ENCODE results near the gene ZNF83.
A peak's percentile ranks its signal among the peaks of the same experiment; 100 is the strongest.
"Not testable (repeated sequence)": the region's sequence is repeated elsewhere in the genome, so short reads cannot be mapped to it uniquely, and the experiment has no call there.

Gene ZNF83

DNA sequence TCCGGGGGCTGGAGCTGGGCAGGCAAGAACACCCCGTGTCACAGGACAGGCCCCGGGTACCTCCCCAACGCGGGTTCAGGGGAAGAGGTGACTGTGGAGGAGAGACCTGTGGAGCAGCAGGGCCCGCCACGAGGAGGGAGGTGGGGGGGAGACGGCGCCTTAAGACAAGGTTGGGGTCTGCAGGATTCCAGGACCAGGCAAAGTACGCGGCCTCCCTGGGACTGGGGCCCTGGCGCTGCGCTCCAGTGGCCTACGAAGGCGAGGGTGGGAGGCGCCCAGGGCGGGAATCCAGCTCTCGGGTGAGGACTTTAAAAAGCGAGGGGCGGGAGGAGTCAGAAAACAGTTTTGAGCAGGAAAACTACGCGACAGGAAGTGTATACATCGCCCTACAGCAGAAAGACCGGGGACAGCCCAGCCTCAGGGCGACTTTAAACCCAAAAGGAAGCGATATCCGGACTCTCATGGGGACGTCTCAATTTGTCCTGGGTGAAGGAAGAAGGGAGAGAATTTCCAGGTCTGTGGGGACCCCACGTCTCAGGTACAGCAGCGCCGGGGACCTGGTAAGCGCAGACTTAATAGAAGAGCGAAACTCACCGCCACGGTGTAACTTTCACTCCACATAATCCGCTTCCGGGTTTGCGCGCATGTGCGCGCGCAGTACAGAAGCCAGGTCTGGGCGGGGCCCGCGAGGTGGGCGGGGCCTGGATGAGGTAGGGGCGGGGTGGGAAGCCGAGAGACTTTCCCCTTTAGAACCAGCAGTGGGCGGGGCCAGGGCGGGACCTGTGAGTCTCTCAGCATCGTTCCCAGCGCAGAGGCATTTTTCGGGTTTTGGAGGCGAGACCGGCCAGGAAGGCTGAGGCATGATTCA, at the start of gene ZNF83:
ZNF83 (minus strand) TSS at position 638 of the 868 bp plus-strand sequence.
- Mint-ChIP-seq H3K27ac (peak within 1 kb of the TSS; percentile 98), H3K9me3 (peaks cover 11% of the 10 kb centered on the region), H3K4me3 (peak within 1 kb of the TSS; percentile 95), H3K36me3 (ENCODE audit: low read depth) (peaks cover 39% of the 10 kb centered on the region), H3K4me1 (peaks cover 48% of the 10 kb centered on the region), H3K27me3 (ENCODE audit: low read depth, poor library complexity) (peaks cover 4% of the 10 kb centered on the region)
- TF ChIP-seq, protein P1, sequence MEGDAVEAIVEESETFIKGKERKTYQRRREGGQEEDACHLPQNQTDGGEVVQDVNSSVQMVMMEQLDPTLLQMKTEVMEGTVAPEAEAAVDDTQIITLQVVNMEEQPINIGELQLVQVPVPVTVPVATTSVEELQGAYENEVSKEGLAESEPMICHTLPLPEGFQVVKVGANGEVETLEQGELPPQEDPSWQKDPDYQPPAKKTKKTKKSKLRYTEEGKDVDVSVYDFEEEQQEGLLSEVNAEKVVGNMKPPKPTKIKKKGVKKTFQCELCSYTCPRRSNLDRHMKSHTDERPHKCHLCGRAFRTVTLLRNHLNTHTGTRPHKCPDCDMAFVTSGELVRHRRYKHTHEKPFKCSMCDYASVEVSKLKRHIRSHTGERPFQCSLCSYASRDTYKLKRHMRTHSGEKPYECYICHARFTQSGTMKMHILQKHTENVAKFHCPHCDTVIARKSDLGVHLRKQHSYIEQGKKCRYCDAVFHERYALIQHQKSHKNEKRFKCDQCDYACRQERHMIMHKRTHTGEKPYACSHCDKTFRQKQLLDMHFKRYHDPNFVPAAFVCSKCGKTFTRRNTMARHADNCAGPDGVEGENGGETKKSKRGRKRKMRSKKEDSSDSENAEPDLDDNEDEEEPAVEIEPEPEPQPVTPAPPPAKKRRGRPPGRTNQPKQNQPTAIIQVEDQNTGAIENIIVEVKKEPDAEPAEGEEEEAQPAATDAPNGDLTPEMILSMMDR (IDR thresholded peaks at IDR 0.05) = no peak
- DNase-seq = peak; percentile 100

DNA sequence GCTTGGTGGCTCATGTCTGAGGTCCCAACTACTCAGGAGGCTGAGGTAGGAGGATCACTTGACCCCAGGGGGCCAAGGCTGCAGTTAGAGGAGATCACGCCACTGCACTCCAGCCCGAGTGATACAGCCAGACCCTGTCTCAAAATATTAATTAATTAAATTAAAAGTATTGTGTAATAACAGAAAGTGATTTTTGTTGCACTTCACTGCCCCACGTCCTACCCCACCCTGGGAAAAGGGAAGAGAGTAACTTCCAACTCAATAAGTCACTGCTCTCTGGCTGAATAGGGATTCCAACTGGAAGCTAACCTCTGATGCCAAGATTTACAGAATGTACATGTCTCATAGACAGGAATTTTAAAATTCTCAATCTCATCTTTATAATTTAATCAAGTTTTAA, 49.5 kb upstream of the ZNF83 start:
- Mint-ChIP-seq H3K9me3 (peaks cover 18% of the 10 kb centered on the region), H3K4me3 (no peak overlapping the region), H3K27me3 (ENCODE audit: low read depth, poor library complexity) (peaks cover 5% of the 10 kb centered on the region), H3K4me1 (peaks cover 55% of the 10 kb centered on the region), H3K27ac (no peak overlapping the region), H3K36me3 (ENCODE audit: low read depth) (peaks cover 35% of the 10 kb centered on the region)
- no peak for DNase-seq
- TF ChIP-seq, protein P1 (IDR thresholded peaks at IDR 0.05) = no peak

DNA sequence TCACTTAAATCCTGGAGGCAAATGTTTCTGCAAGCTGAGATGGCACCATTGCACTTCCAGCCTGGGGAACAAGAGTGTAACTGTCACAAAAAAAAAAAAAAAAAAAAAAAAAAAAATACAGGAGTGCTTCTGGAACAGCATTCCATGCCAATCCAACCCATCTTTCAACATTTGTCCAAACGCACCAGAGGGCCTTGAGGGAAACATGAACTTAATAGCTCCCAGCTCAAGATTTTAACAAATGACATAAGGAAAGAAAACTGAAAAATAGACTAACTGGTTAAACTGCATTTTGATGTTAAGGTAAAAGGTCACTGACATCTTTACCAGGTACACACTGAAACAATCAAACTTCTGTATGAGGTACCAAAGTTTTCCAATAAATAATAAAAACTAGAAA, 47.7 kb upstream of the ZNF83 start:
- H3K27me3 Mint-ChIP-seq (ENCODE audit: low read depth, poor library complexity) = peaks cover 5% of the 10 kb centered on the region
- peaks cover 36% of the 10 kb centered on the region for H3K4me1 Mint-ChIP-seq
- DNase-seq = no peak
- no peak overlapping the region for H3K27ac Mint-ChIP-seq
- TF ChIP-seq, protein P1 (IDR thresholded peaks at IDR 0.05) = no peak
- peaks cover 49% of the 10 kb centered on the region for H3K36me3 Mint-ChIP-seq (ENCODE audit: low read depth)
- peaks cover 20% of the 10 kb centered on the region for H3K9me3 Mint-ChIP-seq
- H3K4me3 Mint-ChIP-seq = no peak overlapping the region

DNA sequence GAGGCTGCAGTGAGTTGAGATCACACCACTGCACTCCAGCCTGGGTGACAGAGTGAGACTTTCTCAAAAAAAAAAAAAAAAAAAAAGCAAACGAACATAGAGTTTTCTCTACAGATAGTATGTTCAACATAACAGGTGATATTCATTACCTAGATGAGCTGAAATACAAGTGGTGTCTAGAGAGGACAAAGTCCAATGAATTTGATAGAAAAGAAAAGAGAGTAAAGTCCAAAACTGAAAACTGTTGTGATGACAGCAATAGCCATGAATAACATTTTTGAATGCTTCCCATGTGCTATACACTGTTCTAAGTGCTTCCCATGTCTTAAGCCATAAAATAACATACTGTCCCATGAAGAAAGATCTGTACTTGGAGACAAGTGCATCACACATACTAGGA, 43.1 kb upstream of the ZNF83 start:
- H3K36me3 Mint-ChIP-seq (ENCODE audit: low read depth) = peaks cover 74% of the 10 kb centered on the region
- not testable (repeated sequence) for DNase-seq; H3K27me3 Mint-ChIP-seq (ENCODE audit: low read depth, poor library complexity); H3K27ac Mint-ChIP-seq; H3K4me3 Mint-ChIP-seq
- H3K9me3 Mint-ChIP-seq = peaks cover 45% of the 10 kb centered on the region
- H3K4me1 Mint-ChIP-seq = peaks cover 11% of the 10 kb centered on the region

DNA sequence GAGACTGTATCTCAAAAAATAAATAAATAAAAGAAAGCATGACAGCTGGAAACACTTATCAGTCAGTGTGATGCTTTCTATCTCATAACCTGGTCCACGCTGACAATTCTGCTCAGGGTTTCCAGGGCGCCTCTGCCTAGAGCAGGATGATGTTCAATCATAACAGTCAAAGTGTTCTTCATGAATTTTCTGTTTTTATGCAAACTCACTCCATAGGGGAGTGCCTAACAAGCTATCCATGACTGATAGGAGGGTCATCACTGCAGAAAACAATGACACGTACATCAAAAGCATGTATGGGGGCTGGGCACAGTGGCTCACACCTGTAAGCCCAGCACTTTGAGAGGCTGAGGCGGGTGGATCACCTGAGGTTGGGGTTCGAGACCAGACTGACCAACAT, 41.4 kb upstream of the ZNF83 start:
- Mint-ChIP-seq H3K36me3 (ENCODE audit: low read depth) (peaks cover 81% of the 10 kb centered on the region), H3K4me1 (peaks cover 4% of the 10 kb centered on the region), H3K4me3 (no peak overlapping the region), H3K27me3 (ENCODE audit: low read depth, poor library complexity) (peaks cover 8% of the 10 kb centered on the region), H3K9me3 (peaks cover 59% of the 10 kb centered on the region), H3K27ac (no peak overlapping the region)
- TF ChIP-seq, protein P1 (IDR thresholded peaks at IDR 0.05) = no peak
- DNase-seq = no peak

DNA sequence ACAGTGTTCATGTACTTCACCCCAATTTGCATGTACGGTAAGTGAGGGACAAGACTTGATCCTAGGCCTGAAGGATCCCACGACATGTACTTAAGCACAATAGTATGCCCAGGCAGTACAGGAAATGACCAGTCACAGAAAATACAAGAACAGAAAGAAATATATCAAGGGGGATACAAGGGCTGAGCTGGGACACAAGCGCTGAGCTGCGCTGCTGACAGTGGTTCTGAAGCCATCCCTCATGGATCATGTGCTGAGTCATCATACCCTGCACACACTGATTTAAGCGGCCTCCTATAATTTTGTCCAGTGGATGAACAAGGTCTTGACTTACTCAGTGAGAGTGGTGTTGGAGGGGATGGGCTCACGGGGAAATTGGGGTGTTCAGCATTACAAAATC, 37.1 kb upstream of the ZNF83 start:
- not testable (repeated sequence) for DNase-seq; H3K27ac Mint-ChIP-seq; H3K27me3 Mint-ChIP-seq (ENCODE audit: low read depth, poor library complexity); H3K4me1 Mint-ChIP-seq; H3K4me3 Mint-ChIP-seq
- Mint-ChIP-seq H3K36me3 (ENCODE audit: low read depth) (peaks cover 85% of the 10 kb centered on the region), H3K9me3 (peaks cover 60% of the 10 kb centered on the region)

DNA sequence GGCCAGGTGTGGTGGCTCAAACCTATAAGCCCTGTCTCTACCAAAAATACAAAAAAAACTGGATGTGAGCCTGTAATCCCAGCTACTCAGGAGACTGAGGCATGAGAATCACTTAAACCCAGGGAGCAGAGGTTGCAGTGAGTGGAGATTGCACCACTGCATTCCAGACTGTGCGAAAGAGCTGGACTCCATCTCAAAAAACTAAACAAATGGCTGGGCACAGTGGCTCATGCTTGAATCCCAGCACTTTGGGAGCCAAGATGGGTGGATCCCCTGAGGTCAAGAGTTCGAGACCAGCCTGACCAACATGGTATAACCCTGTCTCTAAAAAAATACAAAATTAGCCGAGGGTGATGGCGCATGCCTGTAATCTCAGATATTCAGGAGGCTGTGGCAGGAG, 34.9 kb upstream of the ZNF83 start:
- TF ChIP-seq, protein P1 (IDR thresholded peaks at IDR 0.05) = no peak
- Mint-ChIP-seq H3K4me1 (no peaks in the 10 kb centered on the region), H3K36me3 (ENCODE audit: low read depth) (peaks cover 77% of the 10 kb centered on the region), H3K4me3 (no peak overlapping the region), H3K9me3 (peaks cover 41% of the 10 kb centered on the region), H3K27me3 (ENCODE audit: low read depth, poor library complexity) (peaks cover 10% of the 10 kb centered on the region), H3K27ac (no peak overlapping the region)
- no peak for DNase-seq
